GM21390 (cell line): ENCODE data around the gene LSR.

Experiments used
- ATAC-seq: cut with Tn5 transposase; IDR thresholded peaks from one replicate; pipeline ENCODE4 v1.9.1; 2021; ENCODE audit not compliant: unreplicated experiment

Gene LSR

DNA sequence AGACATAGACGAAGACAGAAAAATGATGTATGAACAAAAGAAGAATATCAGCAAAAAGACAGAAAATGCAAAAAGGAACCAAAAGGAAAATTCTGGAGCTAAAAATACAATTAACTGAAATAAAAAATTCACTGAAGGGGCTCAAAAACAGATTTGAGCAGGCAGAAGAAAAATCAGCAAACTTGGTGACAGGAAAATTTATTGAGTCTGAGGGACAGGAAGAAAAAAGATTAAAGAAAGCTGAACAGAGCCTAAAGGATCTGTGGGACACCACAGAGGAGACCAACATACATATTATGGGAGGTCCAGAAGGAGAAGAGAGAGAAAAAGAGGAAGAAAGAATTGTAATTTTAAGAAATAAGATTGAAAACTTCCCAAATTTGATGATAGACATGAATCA lies 7.4 kb upstream of the LSR start:
- no peak for ATAC-seq

DNA sequence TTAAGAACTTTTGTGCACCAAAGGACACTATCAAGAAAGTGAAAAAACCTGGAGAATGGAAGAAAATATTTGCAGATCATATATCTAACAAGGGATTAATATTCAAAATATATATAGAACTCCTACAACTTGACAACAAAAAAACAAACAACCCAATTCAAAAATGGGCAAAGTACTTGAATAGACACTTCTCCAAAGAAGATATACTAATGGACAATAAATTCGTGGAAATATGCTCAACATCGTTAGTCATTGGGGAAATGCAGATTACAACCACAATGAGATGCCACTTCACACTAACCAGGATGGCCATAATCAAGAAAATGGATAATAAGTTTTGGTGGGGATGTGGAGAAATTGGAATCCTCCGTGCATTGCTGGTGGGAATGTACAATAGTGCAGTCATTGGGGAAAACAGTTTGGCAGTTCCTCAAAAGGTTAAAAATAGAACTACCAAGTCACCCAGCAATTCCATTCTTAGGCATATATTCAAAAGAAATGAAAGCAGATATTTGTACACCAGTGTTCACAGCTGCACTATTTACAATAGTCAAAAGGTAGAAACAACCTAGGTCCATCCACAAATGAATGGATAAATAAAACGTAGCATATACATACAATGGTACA lies 2.2 kb upstream of the LSR start:
- no peak for ATAC-seq

DNA sequence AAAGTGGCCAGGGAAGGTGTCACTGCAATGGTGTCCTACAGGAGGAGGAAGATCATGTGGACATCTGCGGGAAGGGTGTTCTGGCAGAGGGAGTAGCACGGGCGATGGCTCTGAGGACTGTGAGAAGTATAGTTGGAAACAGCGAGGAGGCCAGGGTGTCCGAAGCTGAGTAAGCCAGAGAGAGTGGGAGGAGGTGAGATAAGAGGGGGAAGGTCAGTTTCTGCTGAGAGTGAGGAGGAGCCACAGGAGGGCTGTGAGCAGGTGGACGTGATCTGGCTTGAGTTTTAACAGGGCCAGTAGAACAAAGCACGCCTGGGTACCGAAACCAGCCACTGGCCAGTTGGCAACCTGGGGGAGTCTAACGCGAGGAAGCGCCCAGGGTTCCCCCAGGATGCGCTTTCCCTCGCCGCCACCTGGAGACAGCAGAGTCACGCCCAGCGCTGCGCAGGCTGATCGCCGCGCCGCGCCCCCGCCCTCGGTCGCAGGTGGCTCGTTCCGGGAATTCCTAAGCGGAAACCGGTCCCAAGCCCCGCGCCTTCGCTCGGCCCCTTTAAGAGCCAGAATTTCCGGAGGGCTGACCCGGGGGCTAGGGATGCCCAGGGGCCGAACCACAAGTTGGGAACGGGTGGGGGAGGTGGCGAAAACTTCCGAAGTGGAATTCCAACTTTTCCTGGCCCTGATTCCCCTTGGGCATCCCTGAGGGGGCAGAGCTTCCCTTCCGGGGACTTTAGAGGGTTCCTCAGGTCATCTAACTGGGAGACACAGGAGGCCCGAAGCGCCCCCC lies 1.1 kb upstream of the LSR start:
- no peak for ATAC-seq

DNA sequence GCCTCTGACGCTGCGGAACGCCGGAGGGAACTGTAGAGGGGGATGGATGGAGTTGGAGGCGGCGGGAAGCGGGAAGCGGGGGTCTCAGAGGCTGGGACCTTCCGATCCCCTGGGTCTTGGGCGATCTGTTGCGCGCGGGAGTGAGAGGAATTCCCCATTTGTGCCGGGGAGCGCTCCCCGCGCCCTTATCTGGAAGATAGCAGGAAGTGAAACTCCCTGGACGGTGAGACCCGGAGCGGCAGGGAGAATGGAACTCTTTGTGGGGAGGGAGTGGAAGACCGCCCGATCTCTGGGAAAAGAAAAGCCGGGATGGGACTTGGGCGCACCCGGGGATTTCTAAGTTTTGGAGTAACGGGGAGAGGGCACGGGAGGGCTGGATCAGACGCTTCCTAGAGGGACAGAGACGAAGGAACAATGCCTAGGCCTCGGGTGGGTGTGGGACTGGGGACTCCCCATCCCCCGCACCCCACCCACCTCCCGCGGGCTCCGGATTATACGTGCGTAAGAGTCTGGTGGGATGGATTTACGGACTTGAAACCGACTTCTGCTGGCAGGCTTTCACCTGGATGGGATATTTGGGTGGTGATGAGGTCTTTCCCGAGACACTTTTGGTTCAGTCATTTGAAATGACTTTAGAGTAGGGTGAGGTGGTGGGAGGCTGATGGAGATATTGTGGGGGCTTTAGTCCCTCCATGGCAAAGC lies 495 bp downstream of the LSR start:
- no peak for ATAC-seq

DNA sequence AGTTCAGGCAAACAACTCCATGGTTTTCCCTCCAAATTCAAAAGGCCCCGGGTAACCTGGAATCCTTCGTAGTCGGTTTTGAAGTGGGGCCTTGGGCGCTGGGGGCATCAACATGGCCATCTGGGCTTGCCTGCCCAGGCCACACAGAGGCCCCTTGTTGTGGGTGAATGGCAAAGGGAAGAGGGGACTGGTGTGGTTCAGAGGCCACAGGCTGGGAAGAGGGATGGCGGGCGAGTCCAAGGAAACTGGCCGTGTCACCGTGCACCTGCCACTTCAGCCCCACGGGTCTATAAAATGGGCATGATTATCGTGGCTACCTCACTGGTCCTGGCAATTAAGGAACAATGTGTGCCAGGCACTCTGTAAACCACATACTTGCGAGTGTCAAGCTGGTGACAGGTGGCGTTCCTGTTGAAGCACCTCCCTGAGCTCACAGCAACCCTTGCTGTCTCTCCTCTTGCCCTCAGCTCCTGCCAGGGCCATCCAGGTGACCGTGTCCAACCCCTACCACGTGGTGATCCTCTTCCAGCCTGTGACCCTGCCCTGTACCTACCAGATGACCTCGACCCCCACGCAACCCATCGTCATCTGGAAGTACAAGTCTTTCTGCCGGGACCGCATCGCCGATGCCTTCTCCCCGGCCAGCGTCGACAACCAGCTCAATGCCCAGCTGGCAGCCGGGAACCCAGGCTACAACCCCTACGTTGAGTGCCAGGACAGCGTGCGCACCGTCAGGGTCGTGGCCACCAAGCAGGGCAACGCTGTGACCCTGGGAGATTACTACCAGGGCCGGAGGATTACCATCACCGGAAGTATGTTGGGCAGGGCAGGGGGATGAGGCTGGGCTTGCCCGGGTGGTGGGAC lies 1.3 kb downstream of the LSR start:
- no peak for ATAC-seq

DNA sequence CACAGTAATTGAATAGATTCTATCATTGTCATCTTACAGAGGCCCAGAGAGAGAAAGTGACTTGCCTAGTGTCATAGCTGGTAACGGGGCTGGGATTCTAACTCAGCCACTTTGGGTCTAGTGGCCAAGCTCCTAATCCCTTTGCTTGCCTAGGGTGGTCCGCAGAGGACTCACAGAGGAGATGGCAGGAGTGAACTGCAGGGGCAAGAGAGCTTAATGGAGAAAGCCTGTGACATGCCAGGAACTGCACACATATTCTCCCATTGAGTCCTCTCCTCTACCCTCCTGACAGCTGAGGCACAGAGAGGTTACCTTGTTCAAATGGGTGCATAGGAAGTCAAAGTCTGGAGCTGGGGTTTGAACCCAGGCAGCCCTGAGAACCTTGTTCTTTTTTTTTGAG lies 2.7 kb downstream of the LSR start:
- ATAC-seq = no peak

DNA sequence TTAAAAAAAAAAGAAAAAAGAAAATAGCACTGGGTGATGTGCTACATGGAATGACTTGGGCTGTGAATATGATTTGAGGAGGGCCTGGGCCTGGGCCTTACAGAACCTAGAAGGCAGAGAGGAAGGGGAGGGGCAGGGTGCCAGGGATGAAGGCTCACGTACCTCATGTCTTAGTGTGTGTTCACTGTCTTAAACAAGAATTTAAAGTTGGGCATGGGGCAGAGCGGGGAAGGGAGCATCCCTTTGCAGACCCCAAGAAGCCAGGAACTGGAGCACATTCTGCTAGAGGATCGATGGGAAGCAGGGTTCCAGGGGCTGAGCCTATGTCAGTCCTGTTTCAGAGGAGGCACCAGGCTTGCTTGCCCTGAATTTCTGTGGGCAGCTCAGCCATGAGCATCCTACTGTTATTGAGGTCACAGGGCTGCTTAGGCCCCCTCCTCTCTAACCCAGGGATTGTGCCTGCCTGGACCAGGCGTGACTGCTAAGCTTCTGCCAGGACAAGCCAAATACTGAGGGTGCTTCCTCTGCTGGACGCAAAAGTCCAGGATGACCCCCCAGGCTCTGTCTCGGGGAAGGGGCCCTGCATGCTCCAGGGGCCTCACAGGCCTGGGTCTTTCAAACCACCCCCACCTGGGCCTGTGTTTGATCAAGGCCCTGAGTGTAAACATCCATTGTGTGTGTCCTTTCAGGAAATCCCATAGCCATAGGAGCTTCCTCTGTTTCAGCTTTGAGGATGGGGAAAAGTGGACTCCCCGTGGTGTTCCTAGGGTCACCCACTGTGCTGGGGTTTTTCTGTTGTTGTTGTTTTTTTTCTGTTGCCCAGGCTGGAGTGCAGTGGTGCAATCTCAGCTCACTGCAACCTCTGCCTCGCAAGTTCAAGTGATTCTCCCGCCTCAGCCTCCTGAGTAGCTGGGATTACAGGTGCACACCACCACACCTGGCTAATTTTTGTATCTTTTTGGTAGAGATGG lies 4.8 kb downstream of the LSR start:
- no peak for ATAC-seq

DNA sequence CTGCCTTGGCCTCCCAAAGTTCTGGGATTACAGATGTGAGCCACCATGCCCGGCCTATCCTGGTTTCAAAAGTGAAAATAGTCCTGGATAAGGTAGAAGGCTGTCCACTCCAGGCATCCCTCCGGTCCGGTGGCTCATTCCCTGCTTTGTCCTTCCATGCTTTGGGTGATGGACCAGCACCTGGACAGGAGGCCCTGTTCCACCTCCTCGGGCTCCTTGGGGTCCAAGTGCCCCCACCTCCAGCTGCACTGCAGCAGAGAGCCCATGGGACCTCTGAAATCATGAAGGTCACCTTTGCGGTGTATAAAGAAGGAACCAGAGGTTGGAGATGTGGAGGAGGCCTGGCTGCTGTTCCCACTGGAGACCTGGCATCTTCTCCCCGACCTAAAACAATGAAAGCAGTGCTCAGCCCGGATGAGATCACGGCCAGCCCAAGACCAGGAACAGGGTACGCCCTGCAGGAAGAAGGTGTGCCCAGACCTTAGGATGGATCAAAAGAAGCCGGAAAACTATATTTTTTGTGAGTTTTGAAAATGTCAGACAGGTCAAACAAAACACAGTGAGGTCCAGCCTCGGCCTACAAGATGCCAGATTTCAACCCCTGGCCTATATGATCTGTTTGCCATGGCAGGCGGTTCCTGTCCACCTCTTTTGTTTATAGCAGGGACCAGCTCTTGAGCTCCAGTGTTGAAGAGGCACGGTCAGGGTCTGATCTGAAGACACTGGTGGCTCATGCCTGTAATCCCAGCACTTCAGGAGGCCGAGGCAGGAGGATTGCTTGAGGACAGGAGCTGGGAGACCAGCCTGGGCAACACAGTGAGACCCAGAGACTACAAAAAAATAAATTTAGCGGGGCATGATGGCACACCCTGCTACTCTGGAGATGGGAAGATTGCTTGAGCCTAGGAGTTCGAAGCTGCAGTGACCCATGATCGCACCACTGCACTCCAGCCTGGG lies 5.8 kb downstream of the LSR start:
- ATAC-seq = no peak

DNA sequence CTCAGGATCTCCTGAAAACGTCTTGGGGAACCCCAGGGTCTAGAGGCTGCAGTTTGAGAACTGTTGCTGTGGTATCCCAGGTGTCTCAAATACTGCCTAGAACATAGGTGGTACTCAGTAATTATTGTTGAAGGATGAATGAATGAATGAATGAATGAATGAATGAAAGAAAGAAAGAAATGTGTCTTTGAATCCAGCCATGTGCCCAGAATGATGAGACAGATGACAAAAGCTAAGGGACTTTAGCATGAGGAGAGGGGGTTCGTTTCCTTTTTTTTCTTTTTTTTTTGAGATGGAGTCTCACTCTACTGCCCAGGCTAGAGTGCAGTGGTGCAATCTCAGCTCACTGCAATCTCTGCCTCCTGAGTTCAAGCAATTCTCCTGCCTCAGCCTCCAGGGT lies 7.8 kb downstream of the LSR start:
- no peak for ATAC-seq

DNA sequence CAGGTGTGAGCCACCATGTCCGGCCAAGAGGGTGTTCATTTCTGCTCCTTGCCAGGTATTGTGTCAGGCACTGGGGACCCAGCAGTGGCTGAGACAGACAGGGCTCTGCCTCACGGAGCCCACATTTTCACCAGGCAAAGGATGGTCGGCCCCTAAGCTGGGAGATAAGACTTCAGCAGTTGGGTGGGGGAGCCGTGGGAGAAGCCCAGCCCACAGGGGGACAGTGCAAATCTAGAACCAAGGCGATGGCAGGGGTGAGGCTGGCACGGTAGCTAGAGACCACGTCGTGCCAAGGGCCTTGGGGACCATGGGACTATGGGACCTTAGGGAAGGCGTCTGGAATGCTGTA lies 8.3 kb downstream of the LSR start:
- ATAC-seq = no peak

DNA sequence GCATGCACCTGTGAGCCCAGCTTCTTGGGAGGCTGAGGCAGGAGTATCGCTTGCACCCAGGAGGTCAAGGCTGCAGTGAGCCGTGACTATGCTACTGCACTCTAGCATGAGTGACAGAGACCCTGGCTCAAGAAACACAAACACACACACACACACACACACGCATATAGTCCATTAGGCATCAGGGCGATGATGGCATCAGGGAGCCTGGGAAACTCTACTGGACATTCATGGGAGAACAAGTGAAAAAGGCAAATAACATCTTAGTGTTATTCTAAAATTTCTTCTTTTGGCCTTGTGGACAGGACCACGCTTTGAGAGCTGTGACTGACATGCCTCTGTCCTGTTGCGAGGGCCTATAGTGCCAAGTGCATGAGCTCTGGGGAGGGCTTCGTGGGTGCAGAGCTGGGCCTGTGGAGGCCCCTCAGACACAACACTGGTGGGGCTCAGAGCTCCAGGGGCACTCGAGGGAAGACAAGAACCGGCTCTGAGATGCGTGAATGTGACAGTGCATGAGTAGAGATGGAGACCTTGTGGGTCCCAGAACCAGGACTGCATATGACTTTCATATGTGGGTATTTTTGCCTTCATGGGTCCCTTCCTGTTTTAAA lies 12.0 kb downstream of the LSR start:
- no peak for ATAC-seq

DNA sequence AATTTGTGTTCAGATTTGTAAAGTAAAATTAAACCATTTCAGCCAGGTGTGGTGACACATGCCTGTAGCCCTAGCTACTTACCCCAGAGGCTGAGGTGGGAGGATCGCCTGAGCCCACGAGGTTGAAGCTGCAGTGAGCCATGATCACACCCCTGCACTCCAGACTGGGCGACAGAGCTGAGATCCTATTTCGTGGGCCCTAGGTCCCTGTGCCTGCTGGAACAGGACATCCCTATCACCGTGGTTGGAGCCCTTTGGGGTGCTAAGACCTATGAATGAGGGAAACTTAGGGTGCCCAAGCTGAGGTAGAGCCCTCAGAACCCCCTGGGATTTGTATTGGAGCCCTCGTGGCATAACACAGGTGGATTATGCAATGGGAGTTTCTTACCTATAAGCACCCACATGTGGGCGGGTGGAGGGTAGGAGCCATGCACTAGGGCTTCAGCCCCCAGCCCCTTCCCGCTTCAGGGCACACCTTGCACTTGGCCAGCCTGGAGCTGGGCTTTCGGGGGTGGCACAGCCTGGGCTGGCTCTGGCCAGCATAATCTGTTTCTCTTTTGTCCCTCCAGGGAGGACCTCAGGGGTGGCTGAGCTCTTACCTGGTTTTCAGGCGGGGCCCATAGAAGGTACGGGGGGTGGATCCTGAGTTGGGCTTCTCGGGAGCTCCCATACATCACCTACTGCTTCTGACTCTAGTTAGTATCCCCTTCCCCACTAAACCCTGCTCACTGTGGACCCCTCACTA lies 12.7 kb downstream of the LSR start:
- no peak for ATAC-seq

DNA sequence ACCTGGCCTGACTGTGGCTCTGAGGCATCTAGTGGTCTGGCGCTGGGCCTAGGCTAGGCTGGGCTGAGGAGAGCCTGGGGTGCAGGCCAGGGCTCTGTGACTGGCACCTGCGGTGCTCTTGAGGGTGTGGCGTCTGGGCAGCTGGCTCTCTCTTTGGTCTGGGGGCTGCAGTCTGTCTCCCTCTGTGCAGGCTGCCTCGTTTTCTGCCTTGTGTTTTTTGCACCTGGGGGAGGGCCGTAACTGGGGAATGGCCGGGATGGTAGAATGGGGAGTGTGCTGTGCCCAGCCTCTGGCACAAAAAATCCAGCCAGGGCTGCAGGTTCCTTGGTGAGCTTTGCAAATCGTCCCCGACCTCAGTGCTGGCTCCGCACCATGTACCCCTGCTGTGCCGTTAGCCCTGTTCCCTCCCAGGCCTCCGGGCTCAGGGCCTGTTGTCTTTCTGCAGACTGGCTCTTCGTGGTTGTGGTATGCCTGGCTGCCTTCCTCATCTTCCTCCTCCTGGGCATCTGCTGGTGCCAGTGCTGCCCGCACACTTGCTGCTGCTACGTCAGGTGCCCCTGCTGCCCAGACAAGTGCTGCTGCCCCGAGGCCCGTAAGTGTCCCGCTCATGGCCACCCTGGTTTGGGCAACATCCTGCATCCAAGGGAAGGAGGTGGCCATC lies 13.4 kb downstream of the LSR start:
- no peak for ATAC-seq

DNA sequence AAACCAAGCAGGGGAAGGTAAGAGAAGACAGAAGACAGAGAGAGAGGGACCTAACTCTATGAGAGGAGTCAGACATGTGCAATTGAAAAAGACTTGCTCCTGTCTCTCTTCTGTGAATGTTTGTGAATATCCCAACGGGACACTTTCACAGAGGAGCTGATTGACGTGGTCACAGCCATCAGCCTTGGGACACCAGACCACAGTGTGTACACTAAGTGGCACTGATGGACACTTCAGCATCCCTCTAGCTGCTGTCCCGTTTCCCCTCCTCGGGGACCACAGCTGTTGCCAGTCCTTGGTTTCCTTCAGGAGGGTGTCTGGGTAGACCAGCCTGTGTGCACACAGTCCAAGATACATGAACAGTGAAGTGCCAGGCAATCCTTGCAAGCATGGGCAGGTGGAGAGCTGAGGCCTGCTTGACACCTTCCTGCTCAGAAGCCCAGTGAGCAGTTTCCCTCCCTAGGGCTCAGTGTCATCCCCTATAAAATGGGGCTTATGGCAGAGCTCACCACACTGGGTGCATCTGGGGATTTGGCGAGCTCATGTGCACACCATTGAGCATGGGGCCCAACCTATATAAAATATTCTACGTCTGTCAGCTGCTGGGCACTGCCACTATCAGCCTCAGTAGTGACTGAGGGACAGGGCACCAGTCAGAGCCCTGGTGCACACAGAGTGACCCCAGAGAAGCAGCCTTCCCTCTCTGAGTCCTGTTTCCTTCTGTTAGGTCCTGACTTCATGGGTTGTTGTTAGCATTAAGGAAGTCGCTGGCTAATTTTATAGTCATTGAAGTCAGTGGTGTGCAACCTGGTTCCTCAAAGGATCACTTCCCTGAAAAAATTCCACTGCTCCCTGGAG lies 15.7 kb downstream of the LSR start:
- ATAC-seq = no peak

DNA sequence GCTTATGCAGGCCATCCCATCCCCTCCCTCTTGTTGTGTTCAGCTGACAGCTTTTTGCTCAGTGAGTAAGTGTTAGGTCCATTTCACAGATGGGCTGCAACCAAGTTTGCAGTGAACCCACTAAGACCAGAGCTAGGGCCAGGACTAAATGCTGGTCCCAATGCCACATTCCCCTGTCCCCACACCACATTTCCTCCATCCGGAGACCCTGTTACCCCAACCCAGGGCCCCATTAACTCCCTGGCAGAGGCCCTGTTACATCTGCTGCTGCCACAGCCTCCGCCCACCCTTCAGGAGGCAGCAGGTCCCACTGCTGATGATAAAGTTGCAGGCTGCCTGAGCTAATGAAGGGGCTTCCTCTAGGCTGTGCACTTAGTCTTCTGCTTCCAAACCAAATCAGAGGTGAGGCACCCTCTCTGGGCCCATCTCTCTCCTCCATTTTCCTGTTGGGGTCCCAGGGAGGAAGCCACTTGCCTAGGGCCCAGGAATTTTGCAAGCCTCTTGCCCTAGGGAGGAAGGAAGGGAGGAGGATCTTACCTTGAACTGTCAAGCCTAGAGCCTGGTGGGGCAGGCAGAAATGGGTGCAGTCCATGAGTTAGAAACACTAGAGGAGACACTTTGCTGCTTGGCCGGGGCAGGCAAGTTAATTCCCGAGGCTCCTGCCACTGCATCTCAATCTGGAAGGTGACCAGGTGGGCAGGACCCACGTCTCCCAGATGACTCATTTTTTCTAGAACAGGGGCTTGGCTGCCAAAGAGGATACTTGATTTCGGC lies 16.5 kb downstream of the LSR start:
- no peak for ATAC-seq
